H7 (cell line): Measurements from ENCODE around the gene SYT1. TPM values are rescaled to one million over a fixed set of nuclear protein-coding genes. Genes with fewer than 3 reads are reported as not detected.
"Not testable (repeated sequence)": the region's sequence is repeated elsewhere in the genome, so short reads cannot be mapped to it uniquely, and the experiment has no call there.

Experiments
- DNase-seq: peaks from one replicate; pipeline ENCODE4 v3.0.0; 2012
- H3K27me3 ChIP-seq: 2 replicates; pipeline ENCODE4 v1.6.0; 2011; ENCODE audit warnings: mild to moderate bottlenecking, low read length; ENCODE audit not compliant: control insufficient read depth, insufficient read depth
- H3K36me3 ChIP-seq: replicated peaks from 2 replicates; pipeline ENCODE4 v1.5.1; 2011; ENCODE audit warnings: low read length; ENCODE audit not compliant: control insufficient read depth, insufficient read depth
- H3K4me3 ChIP-seq: 2 replicates; pipeline ENCODE4 v1.5.1; 2011; ENCODE audit warnings: low read depth, mild to moderate bottlenecking, control low read depth, low read length, moderate library complexity; ENCODE audit not compliant: insufficient read depth
- total RNA-seq: library from RNA; depleted of rRNA; stranded (reverse); fragments of >200 nt; shearing (Covaris generic); gene quantifications from 2 replicates; pipeline ENCODE4 v1.2.3, GENCODE V29; 2014

Gene SYT1
- total RNA-seq, 1 experiment from 2014 or later = 11.7 TPM

GRCh38 chr12:79183926-79184325 is 319.4 kb downstream of the SYT1 start:
- Histone ChIP-seq H3K36me3 (no peaks in the 10 kb centered on the region), H3K27me3 (no peaks in the 10 kb centered on the region), H3K4me3 (no peak overlapping the region)
- DNase-seq = no peak

- no peak for DNase-seq
- H3K27me3 ChIP-seq = no peaks in the 10 kb centered on the region
- H3K36me3 ChIP-seq = no peaks in the 10 kb centered on the region
- no peak overlapping the region for H3K4me3 ChIP-seq
These were observed 321.9 kb downstream of the SYT1 start for GRCh38 chr12:79186506-79186905.

GRCh38 chr12:79187032-79187431 is 322.5 kb downstream of the SYT1 start:
- no peaks in the 10 kb centered on the region for H3K27me3 ChIP-seq
- H3K36me3 ChIP-seq = no peaks in the 10 kb centered on the region
- no peak for DNase-seq
- H3K4me3 ChIP-seq = no peak overlapping the region

GRCh38 chr12:79191391-79191790 is 326.8 kb downstream of the SYT1 start:
- Histone ChIP-seq H3K36me3 (no peaks in the 10 kb centered on the region), H3K27me3 (no peaks in the 10 kb centered on the region), H3K4me3 (no peak overlapping the region)
- DNase-seq = no peak

DNA sequence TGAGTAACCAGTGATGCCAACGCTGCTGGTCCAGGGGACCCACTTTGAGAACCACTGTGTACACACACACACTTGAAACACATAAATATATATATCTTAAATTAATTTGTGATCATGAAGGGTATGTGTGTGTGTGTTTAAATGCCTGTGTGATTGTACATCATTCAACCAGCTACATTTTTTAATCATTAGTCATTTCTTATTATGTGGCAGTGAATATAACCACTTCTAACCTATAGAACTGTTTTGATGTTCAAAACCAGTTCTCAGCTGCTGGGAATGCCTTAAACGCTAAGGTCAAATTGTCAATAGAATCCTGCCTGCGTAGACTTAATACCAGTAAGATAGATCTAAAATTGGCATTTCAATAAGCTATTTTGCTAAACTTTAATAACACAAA is 330.0 kb downstream of the SYT1 start:
- H3K27me3 ChIP-seq = no peaks in the 10 kb centered on the region
- H3K36me3 ChIP-seq = no peaks in the 10 kb centered on the region
- no peak overlapping the region for H3K4me3 ChIP-seq
- no peak for DNase-seq

GRCh38 chr12:79199166-79199565 is 334.6 kb downstream of the SYT1 start:
- no peaks in the 10 kb centered on the region for H3K36me3 ChIP-seq
- no peaks in the 10 kb centered on the region for H3K27me3 ChIP-seq
- no peak for DNase-seq
- no peak overlapping the region for H3K4me3 ChIP-seq

- H3K27me3 ChIP-seq = no peaks in the 10 kb centered on the region
- no peaks in the 10 kb centered on the region for H3K36me3 ChIP-seq
- no peak overlapping the region for H3K4me3 ChIP-seq
- DNase-seq = no peak
These were observed 335.6 kb downstream of the SYT1 start for GRCh38 chr12:79200176-79200575.

DNA sequence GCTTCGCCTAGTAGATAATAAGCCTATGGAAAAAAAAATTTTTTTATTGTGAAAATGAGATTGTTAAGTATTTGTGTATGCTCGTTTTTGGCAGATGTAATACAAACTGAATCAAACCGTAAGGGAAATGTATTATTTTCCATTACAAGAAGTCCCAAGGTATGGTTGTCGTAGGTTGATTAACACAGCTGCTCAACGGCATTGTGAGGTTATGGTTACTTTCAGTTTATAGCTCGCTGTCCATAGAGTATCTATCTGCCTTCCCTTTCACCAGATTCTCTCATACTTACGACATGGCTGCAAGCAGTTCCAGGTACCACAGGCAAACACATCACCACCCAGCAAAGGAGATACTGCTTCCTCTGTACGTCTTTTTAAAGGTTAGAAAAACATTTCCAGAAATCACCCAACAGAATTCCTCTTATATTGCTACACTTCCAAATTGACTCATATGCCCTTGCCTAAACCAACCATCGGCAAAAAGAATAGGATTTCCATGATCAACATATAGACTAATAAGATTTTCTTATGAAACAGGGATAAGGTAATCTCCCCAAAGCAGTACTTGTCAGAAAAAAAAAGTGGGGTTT is 338.6 kb downstream of the SYT1 start:
- no peaks in the 10 kb centered on the region for H3K27me3 ChIP-seq
- DNase-seq = no peak
- H3K4me3 ChIP-seq = no peak overlapping the region
- H3K36me3 ChIP-seq = no peaks in the 10 kb centered on the region

- Histone ChIP-seq H3K36me3 (no peaks in the 10 kb centered on the region), H3K27me3 (no peaks in the 10 kb centered on the region)
These were observed 342.3 kb downstream of the SYT1 start for GRCh38 chr12:79206871-79207270.

DNA sequence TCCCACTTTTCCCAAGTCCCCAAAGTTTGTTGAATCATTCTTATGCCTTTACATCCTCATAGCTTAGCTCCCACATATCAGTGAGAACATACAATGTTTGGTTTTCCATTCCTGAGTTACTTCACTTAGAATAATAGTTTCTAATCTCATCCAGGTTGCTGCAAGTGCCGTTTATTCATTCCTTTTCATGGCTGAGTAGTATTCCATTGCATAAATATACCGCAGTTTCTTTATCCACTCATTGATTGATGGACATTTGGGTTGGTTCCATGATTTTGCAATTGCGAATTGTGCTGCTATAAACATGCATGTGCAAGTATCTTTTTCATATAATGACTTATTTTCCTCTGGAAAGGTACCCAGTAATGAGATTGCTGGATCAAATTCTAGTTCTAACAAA is 345.8 kb downstream of the SYT1 start:
- not testable (repeated sequence) for DNase-seq, H3K4me3 ChIP-seq, H3K36me3 ChIP-seq, H3K27me3 ChIP-seq

More at GRCh38 chr12:79206871-79207270, 342.3 kb downstream of the SYT1 start:
- no peak overlapping the region for H3K4me3 ChIP-seq
- no peak for DNase-seq

GRCh38 chr12:79217306-79217705 is 352.7 kb downstream of the SYT1 start:
- DNase-seq = peak; percentile 5
- H3K4me3 ChIP-seq = no peak overlapping the region

GRCh38 chr12:79223210-79223609 is 358.6 kb downstream of the SYT1 start:
- Histone ChIP-seq H3K4me3 (no peak overlapping the region), H3K27me3 (no peaks in the 10 kb centered on the region), H3K36me3 (no peaks in the 10 kb centered on the region)
- DNase-seq = no peak

More at GRCh38 chr12:79217306-79217705, 352.7 kb downstream of the SYT1 start:
- Histone ChIP-seq H3K27me3 (no peaks in the 10 kb centered on the region), H3K36me3 (no peaks in the 10 kb centered on the region)

- no peak for DNase-seq
- Histone ChIP-seq H3K36me3 (no peaks in the 10 kb centered on the region), H3K4me3 (no peak overlapping the region), H3K27me3 (no peaks in the 10 kb centered on the region)
These were observed 359.2 kb downstream of the SYT1 start for GRCh38 chr12:79223761-79224160.

DNA sequence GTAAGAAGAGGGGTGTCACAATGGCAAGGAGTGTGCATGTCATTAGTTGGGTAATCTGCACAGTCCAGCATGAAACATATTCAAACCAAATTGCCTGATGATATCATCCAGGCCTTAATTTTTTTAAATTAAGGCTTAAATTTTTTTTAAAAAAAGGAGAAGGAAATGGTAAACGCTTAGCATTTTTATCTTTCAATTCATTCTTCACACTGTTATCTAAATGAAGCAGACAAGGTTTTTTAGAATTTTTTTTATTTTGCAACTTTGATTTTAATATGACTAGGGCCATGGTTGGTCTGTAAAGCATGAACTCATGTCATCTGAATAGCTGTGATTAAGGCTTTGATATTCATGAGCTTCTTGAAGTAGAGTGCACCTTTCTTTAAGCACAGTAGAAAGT is 362.5 kb downstream of the SYT1 start:
- Histone ChIP-seq H3K27me3 (no peaks in the 10 kb centered on the region), H3K36me3 (no peaks in the 10 kb centered on the region), H3K4me3 (no peak overlapping the region)
- no peak for DNase-seq

DNA sequence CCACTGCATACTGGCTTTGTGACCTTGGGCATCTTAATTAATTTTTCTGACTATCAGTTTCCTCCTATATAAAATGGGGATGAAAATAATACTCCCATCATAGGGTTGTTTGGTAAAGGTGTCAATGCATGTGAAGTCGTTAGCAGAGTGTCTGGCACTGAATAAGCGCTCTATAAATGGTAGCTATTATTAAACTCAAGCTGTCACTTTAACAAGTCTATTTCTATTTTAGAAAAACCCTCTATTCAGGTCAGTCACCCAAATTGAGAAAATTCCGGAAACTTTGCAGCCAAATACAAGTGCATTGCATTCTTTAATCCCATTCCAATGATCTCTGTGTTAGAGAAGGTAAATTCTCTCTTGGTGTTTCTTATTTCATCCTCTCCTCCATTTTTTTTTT is 363.1 kb downstream of the SYT1 start:
- DNase-seq = no peak
- no peak overlapping the region for H3K4me3 ChIP-seq
- no peaks in the 10 kb centered on the region for H3K36me3 ChIP-seq
- H3K27me3 ChIP-seq = no peaks in the 10 kb centered on the region

GRCh38 chr12:79233341-79233781 is 368.8 kb downstream of the SYT1 start:
- H3K27me3 ChIP-seq = no peaks in the 10 kb centered on the region
- DNase-seq = no peak
- H3K36me3 ChIP-seq = no peaks in the 10 kb centered on the region
- H3K4me3 ChIP-seq = no peak overlapping the region
